ENCODE measurements around the gene RAB7A.

The RAB7A gene

GRCh38 chr3:128846486-128846891 lies 120.5 kb downstream of the RAB7A start:
- in situ Hi-C loops (cut with MboI; ENCODE audit: low sequenced_read_pairs): no loop called here

GRCh38 chr3:128847666-128848370 lies 121.8 kb downstream of the RAB7A start:
- in situ Hi-C loops (cut with MboI; ENCODE audit: low sequenced_read_pairs): no loop called here

- in situ Hi-C loops (cut with MboI; ENCODE audit: low sequenced_read_pairs): no loop called here
Observed at GRCh38 chr3:128848936-128849335, 123.0 kb downstream of the RAB7A start.

- in situ Hi-C loops (cut with MboI; ENCODE audit: low sequenced_read_pairs): no loop called here
Observed at GRCh38 chr3:128849911-128850455, 124.0 kb downstream of the RAB7A start.

- in situ Hi-C loops (cut with MboI; ENCODE audit: low sequenced_read_pairs): no loop called here
Observed at GRCh38 chr3:128850544-128850943, 124.6 kb downstream of the RAB7A start.

GRCh38 chr3:128851601-128852000 lies 125.6 kb downstream of the RAB7A start:
- in situ Hi-C loops (cut with MboI; ENCODE audit: low sequenced_read_pairs): no loop called here

- in situ Hi-C loops (cut with MboI; ENCODE audit: low sequenced_read_pairs): no loop called here
Observed at GRCh38 chr3:128853826-128854225, 127.8 kb downstream of the RAB7A start.

- in situ Hi-C loops (cut with MboI; ENCODE audit: low sequenced_read_pairs): no loop called here
Observed at GRCh38 chr3:128854475-128854874, 128.5 kb downstream of the RAB7A start.

GRCh38 chr3:128855569-128855968 lies 129.6 kb downstream of the RAB7A start:
- in situ Hi-C loops (cut with MboI; ENCODE audit: low sequenced_read_pairs): no loop called here

- in situ Hi-C loops (cut with MboI; ENCODE audit: low sequenced_read_pairs): no loop called here
Observed at GRCh38 chr3:128858167-128858566, 132.2 kb downstream of the RAB7A start.

- in situ Hi-C loops (cut with MboI; ENCODE audit: low sequenced_read_pairs): no loop called here
Observed at GRCh38 chr3:128859630-128860029, 133.6 kb downstream of the RAB7A start.

GRCh38 chr3:128861491-128861890 lies 135.5 kb downstream of the RAB7A start:
- in situ Hi-C loops (cut with MboI; ENCODE audit: low sequenced_read_pairs): no loop called here

- in situ Hi-C loops (cut with MboI; ENCODE audit: low sequenced_read_pairs): no loop called here
Observed at GRCh38 chr3:128863560-128863959, 137.6 kb downstream of the RAB7A start.
